ENCODE measurements around the gene TRIO.

DNA sequence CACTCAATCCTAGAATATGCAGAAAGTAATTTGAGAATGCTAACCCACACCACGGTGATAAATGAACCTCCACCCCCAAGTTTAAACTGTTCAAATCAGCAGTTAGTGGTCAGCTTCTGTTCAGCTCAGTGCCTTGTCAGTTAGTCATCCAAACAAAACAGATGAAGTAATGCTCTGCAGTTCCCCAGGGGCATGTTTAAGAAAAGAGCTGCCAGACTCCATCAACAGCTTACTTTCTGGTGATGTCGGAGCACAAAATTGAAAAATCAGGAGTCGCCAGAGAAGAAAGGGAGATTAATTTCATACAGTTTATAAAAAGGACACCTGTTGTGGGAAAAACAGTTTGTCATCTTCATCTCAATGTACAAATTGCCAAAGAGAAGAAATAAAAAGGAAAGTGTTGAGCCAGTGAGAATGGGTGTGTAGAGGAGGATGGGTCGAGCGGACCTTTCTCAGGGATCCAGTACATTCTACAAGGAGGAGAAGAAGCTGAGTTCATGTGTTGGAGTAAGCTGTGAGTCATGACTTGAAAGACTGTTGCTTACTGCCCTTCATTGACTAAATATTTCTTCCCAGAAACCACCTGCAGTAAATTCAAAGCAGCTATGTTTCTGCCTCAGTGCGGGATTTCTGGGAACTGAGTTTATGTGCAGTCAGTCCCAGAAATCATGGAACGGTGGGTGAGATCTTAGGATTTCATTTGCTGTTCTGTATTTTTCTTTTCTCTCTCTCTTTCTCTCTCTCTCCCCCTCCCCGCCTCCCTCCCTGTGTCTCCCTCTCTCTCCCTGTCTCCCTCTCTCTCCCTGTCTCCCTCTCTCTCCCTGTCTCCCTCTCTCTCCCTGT lies 13.7 kb downstream of the TRIO start:
- TF ChIP-seq, protein P1, sequence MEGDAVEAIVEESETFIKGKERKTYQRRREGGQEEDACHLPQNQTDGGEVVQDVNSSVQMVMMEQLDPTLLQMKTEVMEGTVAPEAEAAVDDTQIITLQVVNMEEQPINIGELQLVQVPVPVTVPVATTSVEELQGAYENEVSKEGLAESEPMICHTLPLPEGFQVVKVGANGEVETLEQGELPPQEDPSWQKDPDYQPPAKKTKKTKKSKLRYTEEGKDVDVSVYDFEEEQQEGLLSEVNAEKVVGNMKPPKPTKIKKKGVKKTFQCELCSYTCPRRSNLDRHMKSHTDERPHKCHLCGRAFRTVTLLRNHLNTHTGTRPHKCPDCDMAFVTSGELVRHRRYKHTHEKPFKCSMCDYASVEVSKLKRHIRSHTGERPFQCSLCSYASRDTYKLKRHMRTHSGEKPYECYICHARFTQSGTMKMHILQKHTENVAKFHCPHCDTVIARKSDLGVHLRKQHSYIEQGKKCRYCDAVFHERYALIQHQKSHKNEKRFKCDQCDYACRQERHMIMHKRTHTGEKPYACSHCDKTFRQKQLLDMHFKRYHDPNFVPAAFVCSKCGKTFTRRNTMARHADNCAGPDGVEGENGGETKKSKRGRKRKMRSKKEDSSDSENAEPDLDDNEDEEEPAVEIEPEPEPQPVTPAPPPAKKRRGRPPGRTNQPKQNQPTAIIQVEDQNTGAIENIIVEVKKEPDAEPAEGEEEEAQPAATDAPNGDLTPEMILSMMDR (IDR thresholded peaks at IDR 0.05) = no peak
- no peak for TF ChIP-seq POLR2A (IDR thresholded peaks at IDR 0.05)
- peak; percentile 22 to 52 for TF ChIP-seq EP300 (IDR thresholded peaks at IDR 0.05)
